Type B pancreatic cell (in vitro differentiated cells): ENCODE data around the gene STEAP3. TPM values are rescaled to one million over a fixed set of nuclear protein-coding genes. Genes with fewer than 3 reads are reported as not detected.
A peak's percentile ranks its signal among the peaks of the same experiment; 100 is the strongest.

ENCODE experiments used
- DNase-seq: peaks from one replicate; pipeline ENCODE4 v3.0.0; 2021; ENCODE audit warnings: mixed read lengths; ENCODE audit not compliant: unreplicated experiment; ENCODE audit errors: extremely low spot score
- H3K27ac Mint-ChIP-seq: 2 replicates; pipeline ENCODE4 v1.8.0; 2021; ENCODE audit warnings: mild to moderate bottlenecking, mixed read lengths
- H3K27me3 Mint-ChIP-seq: 2 replicates; pipeline ENCODE4 v1.8.0; 2021; ENCODE audit warnings: mixed read lengths
- H3K36me3 Mint-ChIP-seq: 2 replicates; pipeline ENCODE4 v1.8.0; 2021; ENCODE audit warnings: mixed read lengths
- H3K4me1 Mint-ChIP-seq: one replicate; pipeline ENCODE4 v1.8.0; 2021; ENCODE audit warnings: mixed read lengths; ENCODE audit not compliant: unreplicated experiment
- H3K4me3 Mint-ChIP-seq: 2 replicates; pipeline ENCODE4 v1.8.0; 2021; ENCODE audit warnings: mild to moderate bottlenecking, mixed read lengths
- H3K9me3 Mint-ChIP-seq: 2 replicates; pipeline ENCODE4 v1.8.0; 2021; ENCODE audit warnings: mixed read lengths
- CTCF ChIP-seq: fragments of 200-600 bp; sonication (generic); conservative IDR thresholded peaks from 2 replicates; pipeline ENCODE4 v1.5.0; 2021; ENCODE audit warnings: antibody characterized with exemption, mild to moderate bottlenecking
- total RNA-seq: library from RNA; stranded (reverse); gene quantifications from 2 replicates; pipeline ENCODE4 v1.2.1, GENCODE V29; 2021; ENCODE audit warnings: low replicate concordance

STEAP3 gene
- total RNA-seq, 1 donor from 2014 or later, result 19.0 TPM

- H3K27ac Mint-ChIP-seq, result peak overlapping the region; percentile 53
- H3K27me3 Mint-ChIP-seq, result peaks cover 22% of the 10 kb centered on the region
Measured at GRCh38 chr2:119218478-119219064, 5.1 kb upstream of the STEAP3 start.

GRCh38 chr2:119219873-119220272, 3.8 kb upstream of the STEAP3 start:
- DNase-seq, result no peak
- Mint-ChIP-seq H3K9me3 (no peaks in the 10 kb centered on the region), H3K4me1 (peaks cover 19% of the 10 kb centered on the region), H3K36me3 (no peaks in the 10 kb centered on the region), H3K27me3 (peaks cover 26% of the 10 kb centered on the region), H3K4me3 (peak overlapping the region; percentile 21), H3K27ac (no peak overlapping the region)
- no peak for TF ChIP-seq CTCF

More at GRCh38 chr2:119218478-119219064, 5.1 kb upstream of the STEAP3 start:
- DNase-seq, result no peak
- no peaks in the 10 kb centered on the region for H3K36me3 Mint-ChIP-seq
- TF ChIP-seq CTCF, result peak; percentile 53
- peaks cover 19% of the 10 kb centered on the region for H3K4me1 Mint-ChIP-seq
- H3K4me3 Mint-ChIP-seq, result no peak overlapping the region
- no peaks in the 10 kb centered on the region for H3K9me3 Mint-ChIP-seq

- H3K4me1 Mint-ChIP-seq, result peaks cover 19% of the 10 kb centered on the region
- H3K9me3 Mint-ChIP-seq, result no peaks in the 10 kb centered on the region
- H3K27me3 Mint-ChIP-seq, result peaks cover 33% of the 10 kb centered on the region
- H3K36me3 Mint-ChIP-seq, result no peaks in the 10 kb centered on the region
- H3K27ac Mint-ChIP-seq, result peak overlapping the region; percentile 11
- H3K4me3 Mint-ChIP-seq, result peak overlapping the region; percentile 61
- no peak for TF ChIP-seq CTCF
- DNase-seq, result no peak
Measured at GRCh38 chr2:119220720-119221301, 2.8 kb upstream of the STEAP3 start.

GRCh38 chr2:119221609-119222008, 2.0 kb upstream of the STEAP3 start:
- Mint-ChIP-seq H3K4me3 (peak overlapping the region; percentile 72), H3K27ac (no peak overlapping the region), H3K9me3 (no peaks in the 10 kb centered on the region), H3K36me3 (no peaks in the 10 kb centered on the region), H3K27me3 (peaks cover 38% of the 10 kb centered on the region), H3K4me1 (peaks cover 19% of the 10 kb centered on the region)
- TF ChIP-seq CTCF, result no peak
- DNase-seq, result no peak

- Mint-ChIP-seq H3K27ac (no peak overlapping the region), H3K4me3 (peak overlapping the region; percentile 72), H3K9me3 (no peaks in the 10 kb centered on the region), H3K4me1 (peaks cover 19% of the 10 kb centered on the region), H3K27me3 (peaks cover 42% of the 10 kb centered on the region), H3K36me3 (no peaks in the 10 kb centered on the region)
- DNase-seq, result no peak
- no peak for TF ChIP-seq CTCF
Measured at GRCh38 chr2:119222213-119222612, 1.4 kb upstream of the STEAP3 start.
